ENCODE data around the gene IQGAP3.

The IQGAP3 gene

GRCh38 chr1:156574039-156574633 is 1.8 kb upstream of the IQGAP3 start:
- Histone ChIP-seq H3K4me1 (ENCODE audit: low read depth, poor library complexity, severe bottlenecking) (peaks cover 13% of the 10 kb centered on the region), H3K27ac (no peak overlapping the region), H2AFZ (ENCODE audit: low read depth) (no peak overlapping the region), H4K20me1 (ENCODE audit: insufficient read depth) (no peaks in the 10 kb centered on the region), H3K36me3 (ENCODE audit: insufficient read depth) (no peaks in the 10 kb centered on the region), H3K4me2 (no peak overlapping the region), H3K27me3 (ENCODE audit: insufficient read depth, low read depth) (peaks cover 4% of the 10 kb centered on the region; the same call in 1 of the 2 replicates), H3K9ac (no peak overlapping the region), H3K4me3 (IDR thresholded peaks at IDR 0.05; ENCODE audit: insufficient read depth, low read depth, low read length) (no peak overlapping the region), H3K79me2 (ENCODE audit: insufficient read depth, low read depth) (no peaks in the 10 kb centered on the region)
- no peak for TF ChIP-seq CTCF (conservative IDR thresholded peaks at IDR 0.05; ENCODE audit: low read depth, low read length)

GRCh38 chr1:156572663-156573018 is 276 bp upstream of the IQGAP3 start:
- no peak overlapping the region; the same call in 1 of the 2 replicates for H3K9ac ChIP-seq
- peaks cover 13% of the 10 kb centered on the region for H3K4me1 ChIP-seq (ENCODE audit: low read depth, poor library complexity, severe bottlenecking)
- H4K20me1 ChIP-seq (ENCODE audit: insufficient read depth), result no peaks in the 10 kb centered on the region
- H3K79me2 ChIP-seq (ENCODE audit: insufficient read depth, low read depth), result no peaks in the 10 kb centered on the region
- H3K27ac ChIP-seq, result no peak overlapping the region
- no peaks in the 10 kb centered on the region for H3K36me3 ChIP-seq (ENCODE audit: insufficient read depth)
- peak overlapping the region; percentile 62 for H2AFZ ChIP-seq (ENCODE audit: low read depth)
- H3K4me2 ChIP-seq, result peak overlapping the region; percentile 70
- H3K4me3 ChIP-seq (IDR thresholded peaks at IDR 0.05; ENCODE audit: insufficient read depth, low read depth, low read length), result peak overlapping the region; percentile 97
- peaks cover 4% of the 10 kb centered on the region; the same call in 1 of the 2 replicates for H3K27me3 ChIP-seq (ENCODE audit: insufficient read depth, low read depth)
- no peak for TF ChIP-seq CTCF (conservative IDR thresholded peaks at IDR 0.05; ENCODE audit: low read depth, low read length)

GRCh38 chr1:156571261-156571852 is 1.0 kb downstream of the IQGAP3 start:
- TF ChIP-seq CTCF (conservative IDR thresholded peaks at IDR 0.05; ENCODE audit: low read depth, low read length), result no peak
- Histone ChIP-seq H3K4me3 (IDR thresholded peaks at IDR 0.05; ENCODE audit: insufficient read depth, low read depth, low read length) (no peak overlapping the region), H3K27ac (no peak overlapping the region), H3K4me2 (peak overlapping the region; percentile 70), H3K9ac (no peak overlapping the region; the same call in 1 of the 2 replicates), H4K20me1 (ENCODE audit: insufficient read depth) (no peaks in the 10 kb centered on the region), H3K27me3 (ENCODE audit: insufficient read depth, low read depth) (peaks cover 4% of the 10 kb centered on the region; the same call in 1 of the 2 replicates), H3K36me3 (ENCODE audit: insufficient read depth) (no peaks in the 10 kb centered on the region), H3K4me1 (ENCODE audit: low read depth, poor library complexity, severe bottlenecking) (peaks cover 13% of the 10 kb centered on the region), H3K79me2 (ENCODE audit: insufficient read depth, low read depth) (no peaks in the 10 kb centered on the region), H2AFZ (ENCODE audit: low read depth) (peak overlapping the region; percentile 62; the same call in 1 of the 2 replicates)

- no peak overlapping the region for H3K9ac ChIP-seq
- H2AFZ ChIP-seq (ENCODE audit: low read depth), result no peak overlapping the region
- no peak overlapping the region for H3K4me2 ChIP-seq
- H3K79me2 ChIP-seq (ENCODE audit: insufficient read depth, low read depth), result no peaks in the 10 kb centered on the region
- H3K4me1 ChIP-seq (ENCODE audit: low read depth, poor library complexity, severe bottlenecking), result peaks cover 4% of the 10 kb centered on the region
- TF ChIP-seq CTCF (conservative IDR thresholded peaks at IDR 0.05; ENCODE audit: low read depth, low read length), result no peak
- no peak overlapping the region for H3K4me3 ChIP-seq (IDR thresholded peaks at IDR 0.05; ENCODE audit: insufficient read depth, low read depth, low read length)
- H3K27me3 ChIP-seq (ENCODE audit: insufficient read depth, low read depth), result no peaks in the 10 kb centered on the region
- no peaks in the 10 kb centered on the region for H4K20me1 ChIP-seq (ENCODE audit: insufficient read depth)
- H3K27ac ChIP-seq, result no peak overlapping the region
- no peaks in the 10 kb centered on the region for H3K36me3 ChIP-seq (ENCODE audit: insufficient read depth)
These were observed 5.9 kb downstream of the IQGAP3 start for GRCh38 chr1:156566436-156566835.

Data from KMS-11 (cell line).